GM21528 (cell line): ENCODE results near the gene NTM.
A peak's percentile ranks its signal among the peaks of the same experiment; 100 is the strongest.
"Not testable (repeated sequence)": the region's sequence is repeated elsewhere in the genome, so short reads cannot be mapped to it uniquely, and the experiment has no call there.

Source experiments
- ATAC-seq: cut with Tn5 transposase; IDR thresholded peaks from one replicate; pipeline ENCODE4 v1.9.1; 2021; ENCODE audit warnings: mild to moderate bottlenecking, moderate library complexity; ENCODE audit not compliant: unreplicated experiment, low FRiP score

The NTM gene

DNA sequence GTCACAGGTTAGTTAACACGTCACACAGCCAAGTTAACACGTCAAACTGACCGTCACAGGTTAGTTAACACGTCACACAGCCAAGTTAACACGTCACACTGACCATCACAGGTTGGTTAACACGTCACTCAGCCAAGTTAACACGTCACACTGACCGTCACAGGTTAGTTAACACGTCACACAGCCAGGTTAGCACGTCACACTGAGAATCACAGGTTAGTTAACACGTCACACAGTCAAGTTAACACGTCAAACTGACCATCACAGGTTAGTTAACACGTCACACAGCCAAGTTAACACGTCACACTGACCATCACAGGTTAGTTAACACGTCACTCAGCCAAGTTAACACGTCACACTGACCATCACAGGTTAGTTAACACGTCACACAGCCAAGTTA, 700.5 kb downstream of the NTM start:
- not testable (repeated sequence) for ATAC-seq

DNA sequence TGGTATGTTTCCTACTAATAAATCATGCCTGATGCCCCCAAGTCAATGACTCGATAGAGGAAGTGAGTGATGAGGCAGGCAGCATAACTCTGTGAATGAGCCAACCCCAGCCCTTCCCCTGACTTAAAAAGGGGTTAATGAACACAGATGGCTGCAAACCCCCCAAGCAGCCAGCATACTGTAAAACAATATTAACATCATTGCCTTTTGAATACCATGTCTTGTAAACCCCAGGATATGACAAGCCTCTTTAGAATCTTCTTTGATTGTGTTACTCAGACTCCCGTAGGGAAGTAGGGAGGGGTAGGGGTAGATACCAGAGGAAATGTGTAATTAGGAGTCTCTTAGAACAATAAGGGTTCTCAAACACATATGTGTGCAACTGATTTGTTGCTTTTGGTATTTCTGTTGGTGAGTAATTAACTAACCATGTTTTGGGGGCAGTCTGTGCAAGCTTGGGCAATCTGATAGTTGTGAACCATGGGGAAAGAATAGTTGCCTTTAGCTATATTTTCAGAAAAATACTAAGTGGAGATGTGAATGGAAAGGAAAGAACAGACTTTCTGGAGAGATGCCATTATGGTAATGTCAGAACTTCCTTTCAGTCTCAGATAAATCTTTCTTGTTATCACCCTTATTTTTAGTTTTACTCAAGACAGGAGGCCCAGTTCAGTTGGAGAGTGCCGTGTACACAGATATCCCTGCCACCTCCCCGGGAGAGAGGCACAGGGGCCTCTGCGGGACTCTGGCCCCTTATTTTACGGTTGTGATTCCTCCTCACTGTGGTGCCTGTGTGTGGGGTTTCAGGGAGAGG, 701.8 kb downstream of the NTM start:
- ATAC-seq, result no peak

DNA sequence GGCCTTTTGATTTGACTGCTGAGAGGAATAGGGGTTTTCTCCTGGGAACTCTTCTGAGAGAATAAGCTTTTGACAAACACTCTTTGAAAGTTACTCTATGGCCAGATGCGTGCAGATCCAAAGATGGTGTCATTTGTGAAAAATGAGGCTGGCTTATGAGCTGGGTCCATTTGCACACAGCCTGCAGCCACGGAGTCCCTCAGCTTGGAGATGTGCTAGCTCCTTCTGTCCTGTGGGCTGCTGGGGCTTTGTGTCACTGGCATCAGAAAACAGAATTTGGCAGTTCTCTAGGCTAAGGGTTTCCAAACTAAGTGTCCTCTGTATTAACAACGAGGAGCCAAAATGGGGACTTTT, 702.4 kb downstream of the NTM start:
- ATAC-seq, result no peak

DNA sequence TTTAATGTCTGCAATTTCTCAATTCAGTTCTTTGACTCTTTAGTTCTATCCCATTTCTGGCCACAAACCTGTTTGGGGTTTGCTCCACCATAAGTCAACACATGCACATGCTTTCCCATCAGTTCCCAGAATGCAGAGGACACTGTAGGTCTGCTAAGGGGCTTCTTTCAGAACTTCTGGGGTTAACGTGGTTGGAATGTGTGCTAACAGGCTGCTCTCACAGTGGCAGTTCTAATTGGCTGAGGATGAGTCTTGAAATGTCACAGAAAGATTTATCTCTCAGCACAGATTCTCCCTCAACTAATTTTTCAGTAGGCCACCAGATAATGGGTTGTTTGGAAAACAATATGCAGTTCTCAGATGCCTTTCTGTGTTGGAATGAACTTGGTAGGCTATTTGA, 703.4 kb downstream of the NTM start:
- no peak for ATAC-seq

DNA sequence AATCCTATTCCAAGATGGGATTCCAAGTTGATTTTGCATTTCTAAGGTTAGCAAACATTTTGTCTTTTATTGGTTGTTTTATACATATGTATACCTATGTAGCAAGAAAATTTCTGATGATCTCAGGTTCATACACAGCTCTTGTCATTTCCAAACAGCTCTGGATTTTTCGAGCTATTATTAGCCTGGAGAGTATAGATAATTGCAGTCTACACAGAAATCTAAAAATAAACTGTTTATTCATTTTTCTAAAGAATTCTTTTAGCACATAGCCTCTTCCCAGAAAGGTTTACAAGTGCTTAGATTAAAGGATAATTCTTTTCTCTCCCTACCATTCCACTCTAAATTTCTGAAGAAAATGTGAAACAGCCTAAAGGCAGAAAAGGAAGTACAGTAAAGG, 705.0 kb downstream of the NTM start:
- no peak for ATAC-seq

DNA sequence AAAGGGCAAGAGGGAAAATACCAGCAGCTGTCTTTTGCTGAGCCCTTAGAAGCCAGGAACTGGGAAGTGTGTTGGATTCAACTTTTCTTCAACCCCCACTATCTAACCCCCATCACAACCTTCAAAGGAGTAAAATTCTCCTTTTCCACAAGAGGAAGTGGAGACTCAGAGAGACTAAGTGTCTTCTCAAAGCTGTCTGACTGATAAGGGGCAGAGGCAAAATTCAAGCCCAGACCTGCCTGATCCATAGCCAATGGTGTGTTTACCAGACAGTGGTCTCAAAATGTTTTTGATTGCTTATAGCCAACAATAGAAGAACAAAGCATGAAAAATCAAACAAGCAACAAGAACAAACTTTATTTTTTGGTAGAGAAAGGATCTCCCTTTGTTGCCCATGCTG, 707.0 kb downstream of the NTM start:
- ATAC-seq, result no peak

DNA sequence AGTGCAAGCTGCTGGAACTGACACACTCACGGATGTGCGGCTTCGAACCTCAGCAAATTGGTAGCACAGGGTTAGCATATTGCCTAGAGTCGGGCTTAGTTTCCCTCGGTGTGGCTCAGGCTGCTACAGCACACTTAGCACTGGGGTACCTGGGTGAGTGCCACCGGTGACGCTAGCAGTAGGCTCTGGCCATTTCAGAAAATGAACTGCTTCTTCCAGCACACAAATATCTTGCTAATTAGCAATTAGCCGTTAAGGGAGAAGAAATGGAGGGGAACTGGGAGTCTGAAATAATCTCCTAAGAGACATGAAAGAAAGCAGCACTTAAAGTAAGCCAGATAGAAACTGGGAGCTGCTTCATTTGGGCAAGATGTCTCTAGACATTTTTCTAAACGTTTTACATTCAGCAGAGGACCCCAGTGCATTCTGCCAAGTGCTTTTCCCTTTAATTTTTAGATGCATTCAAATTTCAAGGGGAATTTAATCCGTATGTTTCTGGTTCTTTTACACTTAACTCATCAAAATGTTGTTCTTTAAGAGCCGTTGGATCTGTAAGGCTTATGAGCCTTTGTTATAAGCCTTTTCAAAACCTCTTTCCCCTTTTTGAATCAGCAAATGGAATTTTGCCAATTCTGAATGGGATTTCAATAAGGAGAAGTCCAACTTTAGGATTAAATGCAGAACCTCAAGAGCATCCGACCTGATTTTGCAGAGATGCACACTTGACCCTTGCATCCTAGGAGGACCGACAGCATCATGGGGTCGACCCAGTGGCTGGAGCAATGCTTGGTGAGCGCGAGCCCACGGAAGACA, 708.1 kb downstream of the NTM start:
- ATAC-seq, result no peak

DNA sequence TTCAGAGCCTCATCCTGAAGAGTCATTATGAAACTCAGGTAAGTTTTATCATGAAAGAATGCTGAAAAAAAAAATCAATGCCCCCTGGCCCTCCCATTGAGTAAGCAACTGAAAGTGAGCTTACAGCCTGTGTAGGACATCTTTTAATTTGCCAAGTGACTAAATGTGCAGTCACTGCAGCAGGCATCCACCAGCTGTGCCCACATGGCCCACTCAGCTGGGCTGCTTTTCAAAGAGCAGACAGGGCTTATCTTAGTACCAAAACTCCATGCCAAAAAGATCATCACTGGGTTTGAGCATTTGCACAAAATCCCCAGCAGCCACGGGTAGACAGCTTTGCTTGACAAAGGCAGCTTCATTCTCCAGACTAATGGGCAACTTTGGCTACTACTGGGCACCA, 709.7 kb downstream of the NTM start:
- no peak for ATAC-seq

DNA sequence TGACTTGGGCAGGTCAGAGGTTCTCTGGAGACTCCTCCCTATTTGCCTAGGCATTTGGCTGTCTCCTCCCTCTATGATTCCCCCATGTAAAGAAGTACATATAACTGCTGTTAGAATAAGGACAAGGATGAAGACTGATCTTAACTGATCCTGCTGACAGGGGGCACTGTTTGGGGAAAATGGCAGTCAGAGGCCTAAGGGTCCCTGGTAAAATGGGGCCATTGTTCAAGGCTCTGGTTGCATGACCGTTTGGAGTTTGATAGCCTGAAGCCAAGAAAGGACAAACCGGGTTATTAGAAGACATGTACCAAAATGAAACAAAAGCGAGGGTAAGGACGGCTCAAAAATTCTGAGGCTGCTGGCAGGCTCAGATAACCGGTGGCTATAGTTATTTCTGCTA, 712.2 kb downstream of the NTM start:
- ATAC-seq, result no peak

DNA sequence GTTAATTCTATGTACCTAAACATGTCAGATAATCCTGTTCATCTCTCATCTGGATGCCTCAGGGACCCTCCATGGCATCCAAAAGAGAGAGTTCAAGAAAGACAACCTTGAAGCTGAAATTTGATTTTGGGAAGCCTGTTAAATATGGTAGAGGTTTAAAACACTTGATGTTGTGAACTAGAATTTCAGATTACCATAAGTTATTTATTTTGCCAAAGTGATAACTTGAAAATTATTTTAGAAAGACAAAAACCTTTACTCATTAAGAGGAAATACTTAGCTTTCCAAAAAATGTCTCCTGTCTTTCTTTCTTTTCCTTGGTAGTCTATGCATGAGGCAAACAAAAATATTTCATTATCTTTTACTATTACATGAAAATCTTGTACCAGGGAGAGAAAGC, 714.0 kb downstream of the NTM start:
- no peak for ATAC-seq

DNA sequence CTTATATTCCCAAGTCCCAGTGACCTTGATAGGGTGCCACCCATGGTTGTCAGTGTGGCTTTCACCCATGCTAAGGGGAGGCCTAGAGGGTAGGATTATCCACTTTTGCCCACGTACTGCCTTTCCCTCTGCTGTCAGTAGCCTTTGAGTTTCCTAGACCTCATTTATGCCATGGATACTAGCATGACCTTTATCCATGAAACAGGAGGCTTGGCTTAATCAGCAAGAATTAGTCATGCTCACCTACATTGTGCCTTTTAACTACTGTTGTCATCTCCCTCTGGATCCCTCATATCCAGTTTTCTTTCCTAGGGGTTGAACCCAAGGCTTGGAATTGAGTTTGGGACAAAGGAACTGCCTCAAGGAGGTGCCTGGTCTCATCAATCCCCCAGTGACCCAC, 716.7 kb downstream of the NTM start:
- ATAC-seq, result no peak

DNA sequence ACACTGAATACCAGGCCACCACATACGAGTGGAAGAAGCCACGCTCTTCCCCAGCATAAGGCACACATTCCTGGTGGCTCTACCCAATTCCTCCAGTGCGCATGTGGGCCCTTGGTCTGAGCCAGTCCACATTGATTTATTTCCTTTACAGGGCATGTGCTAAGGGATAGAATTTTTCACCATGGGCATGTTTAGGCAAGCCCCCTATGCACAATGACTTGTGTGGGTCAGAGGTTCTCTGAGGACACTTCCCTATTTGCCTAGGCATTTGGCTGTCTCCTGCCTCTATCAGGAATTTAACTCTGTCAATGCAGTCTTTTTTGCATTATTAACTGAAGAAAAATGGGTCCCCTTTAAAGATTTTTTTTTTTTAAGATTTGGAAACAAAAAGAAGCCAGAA, 718.1 kb downstream of the NTM start:
- no peak for ATAC-seq

DNA sequence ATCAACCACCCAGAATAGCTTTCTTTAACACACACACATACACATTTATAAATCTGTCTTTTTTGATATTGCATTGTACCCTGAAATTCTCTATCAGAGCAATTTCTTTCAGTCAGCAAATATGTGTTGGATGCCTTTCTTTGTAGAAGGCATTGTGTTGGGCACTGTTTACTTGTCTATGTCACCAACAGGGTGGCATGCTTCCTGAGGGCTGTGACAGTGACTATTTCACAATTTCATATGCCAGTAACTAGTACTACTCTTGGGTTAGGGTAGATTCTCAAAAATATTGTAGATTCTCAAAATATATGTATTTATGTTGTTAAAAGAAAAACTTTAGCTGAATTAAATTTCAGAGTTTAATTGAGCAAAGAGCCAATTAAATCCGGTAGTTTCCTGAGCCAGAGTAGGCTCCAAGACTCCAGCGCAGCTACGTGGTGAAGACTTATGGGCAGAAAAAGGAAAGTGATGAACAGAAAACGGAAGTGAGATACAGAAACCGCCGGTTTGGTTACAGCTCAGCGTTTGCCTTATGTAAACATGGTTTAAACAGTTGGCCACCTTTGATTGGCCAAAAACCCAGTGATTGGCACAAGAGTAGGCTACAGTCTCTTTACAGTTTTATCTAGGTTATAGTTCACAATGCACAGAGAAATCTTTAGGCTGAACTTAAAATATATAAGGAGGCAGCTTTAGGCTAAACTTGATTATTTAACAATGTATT, 723.3 kb downstream of the NTM start:
- ATAC-seq, result peak; percentile 55

DNA sequence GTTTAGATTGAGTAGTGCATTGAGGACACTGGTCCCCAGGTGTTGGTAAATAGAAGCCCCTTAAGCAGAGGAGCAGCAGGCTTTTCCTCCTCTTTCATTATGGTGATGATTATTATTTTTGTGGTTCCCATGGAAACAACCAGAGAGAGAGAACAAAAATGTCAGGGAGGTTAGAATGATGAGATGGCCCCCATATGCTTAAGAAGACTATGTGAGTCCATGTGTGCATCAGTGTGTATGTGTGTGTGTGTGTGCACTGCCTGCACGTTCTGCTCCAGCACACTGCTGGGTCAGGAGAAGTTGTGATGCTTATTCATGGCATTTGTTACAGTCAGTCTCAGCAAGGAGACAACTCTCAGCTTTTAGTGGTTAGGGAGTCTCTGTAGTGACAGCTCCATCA, 724.2 kb downstream of the NTM start:
- no peak for ATAC-seq

DNA sequence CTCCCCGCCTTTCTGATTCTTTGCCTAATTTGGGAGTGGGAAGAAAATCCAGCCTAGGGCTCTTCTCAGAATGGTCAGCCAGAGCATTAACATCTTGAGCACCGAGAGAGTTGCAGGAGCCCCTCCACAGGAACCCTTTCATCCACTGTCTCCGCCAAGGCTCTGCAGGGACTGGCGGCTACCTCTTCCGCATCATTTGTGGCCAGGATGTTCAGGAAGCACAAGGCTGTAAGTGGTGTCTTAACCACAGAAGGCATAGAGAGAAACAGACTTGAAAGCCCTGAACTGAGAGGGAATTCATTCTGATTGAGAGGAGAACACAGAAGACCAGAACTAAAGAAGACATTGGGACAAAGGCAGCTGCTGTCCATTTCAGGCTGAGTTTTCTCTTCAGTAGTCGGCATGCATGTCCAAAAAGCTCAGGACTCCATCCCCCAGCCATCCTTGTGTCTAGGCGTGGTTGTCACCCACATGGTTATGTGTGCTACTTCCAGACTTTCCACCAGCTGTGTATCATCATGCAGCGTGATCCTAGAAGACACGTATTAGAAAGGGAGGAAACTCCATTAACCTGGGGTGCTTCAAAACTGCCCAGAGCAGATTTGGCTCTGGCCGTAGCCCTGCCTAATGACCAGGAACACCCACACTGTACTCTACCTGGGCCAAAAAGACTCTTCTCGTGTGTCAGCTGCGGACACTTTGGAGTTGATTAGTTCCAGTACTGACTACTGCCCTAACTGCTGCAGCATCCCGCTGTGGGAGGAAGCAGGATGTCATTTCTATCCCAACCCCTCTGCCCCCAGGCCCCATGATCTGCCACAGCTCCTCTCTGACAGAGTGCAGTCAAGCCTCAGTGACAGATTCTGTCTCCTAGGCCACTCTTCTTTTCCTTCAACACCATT, 725.1 kb downstream of the NTM start:
- ATAC-seq, result no peak

DNA sequence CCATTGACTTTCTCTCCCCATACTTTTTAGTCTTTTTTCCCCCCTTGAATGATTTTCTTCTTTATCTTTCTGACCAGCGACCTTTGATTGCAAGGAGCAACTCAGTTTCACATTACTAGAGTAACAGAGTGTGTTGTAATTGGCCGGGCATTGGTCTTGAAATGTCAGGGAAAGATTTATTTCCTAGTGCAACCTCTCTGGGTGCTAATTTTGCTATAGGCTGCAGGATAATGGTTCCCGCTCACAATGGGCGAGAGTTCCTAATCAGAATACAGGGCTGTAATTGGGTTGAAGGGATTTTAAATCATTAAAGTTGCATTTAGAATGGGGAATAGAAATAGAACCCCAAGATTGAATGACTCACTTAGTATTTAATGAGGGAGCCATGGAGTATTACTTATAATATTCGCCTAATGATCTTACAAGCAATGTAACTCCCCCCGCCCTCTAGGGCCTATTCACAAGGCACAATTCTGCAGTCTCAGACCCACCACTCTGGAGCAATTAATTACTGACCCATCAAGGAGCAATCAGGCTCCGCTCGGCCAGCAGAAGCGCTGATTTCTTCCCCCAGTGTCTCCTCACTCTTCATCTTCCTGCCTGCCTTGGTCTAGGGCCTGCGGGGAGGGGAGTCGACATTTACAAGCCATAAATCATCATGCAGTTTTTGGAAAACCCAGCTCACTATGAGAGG, 725.9 kb downstream of the NTM start:
- no peak for ATAC-seq

DNA sequence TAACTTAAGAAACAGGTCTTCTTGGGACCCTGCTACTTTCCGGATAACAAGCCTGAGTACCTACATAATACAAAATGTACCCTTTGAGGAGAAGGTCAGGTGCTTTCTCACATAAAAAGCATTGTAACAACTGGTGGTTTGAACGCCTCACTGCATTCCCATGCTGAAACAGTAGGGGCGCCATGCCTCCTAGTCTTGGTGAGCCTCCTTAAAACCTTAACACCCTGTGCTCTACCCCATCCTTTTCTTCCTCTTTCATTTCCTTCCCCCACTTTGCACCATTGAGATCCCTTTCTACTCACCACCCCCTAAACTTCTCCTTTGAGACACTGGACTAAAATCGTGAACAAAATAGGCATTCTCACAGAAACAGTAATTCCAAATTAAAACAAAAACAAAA, 729.3 kb downstream of the NTM start:
- no peak for ATAC-seq

DNA sequence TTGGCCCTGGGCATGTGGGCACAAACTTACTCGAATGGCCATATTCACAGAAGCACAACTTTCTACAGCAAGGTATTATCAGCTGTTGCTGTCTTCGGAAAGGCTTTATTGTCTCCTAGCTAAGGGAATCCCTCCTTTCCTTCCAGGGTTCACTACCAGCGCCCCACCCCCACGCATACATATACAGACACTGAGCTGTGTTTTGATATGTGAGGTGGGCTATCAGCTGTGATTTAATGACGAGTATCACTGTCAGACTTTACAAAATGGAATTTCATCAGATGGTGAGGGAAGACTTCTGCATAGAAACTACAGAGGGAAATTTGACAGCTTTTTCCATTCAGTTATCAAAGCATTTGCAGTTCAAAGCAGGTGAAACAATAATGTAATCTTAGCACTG, 730.2 kb downstream of the NTM start:
- no peak for ATAC-seq

DNA sequence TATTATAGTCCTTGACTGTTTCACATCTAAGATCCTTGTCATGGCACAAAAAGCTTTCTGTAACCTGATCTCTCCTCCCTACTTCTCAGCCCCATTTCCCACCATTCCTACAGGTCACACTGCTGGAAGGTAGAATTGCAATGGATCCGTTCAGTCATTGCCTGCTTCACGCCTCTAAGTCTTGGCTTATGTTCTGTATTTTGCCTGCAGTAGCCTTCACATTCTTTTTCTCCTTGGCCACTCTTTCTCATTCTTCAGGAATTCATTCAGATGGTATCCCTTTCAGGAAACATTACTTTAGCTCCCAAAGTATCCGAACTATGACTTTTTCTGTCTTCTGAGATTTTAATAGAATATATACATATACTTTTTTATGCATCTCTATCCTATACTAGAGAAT, 731.5 kb downstream of the NTM start:
- ATAC-seq, result no peak

DNA sequence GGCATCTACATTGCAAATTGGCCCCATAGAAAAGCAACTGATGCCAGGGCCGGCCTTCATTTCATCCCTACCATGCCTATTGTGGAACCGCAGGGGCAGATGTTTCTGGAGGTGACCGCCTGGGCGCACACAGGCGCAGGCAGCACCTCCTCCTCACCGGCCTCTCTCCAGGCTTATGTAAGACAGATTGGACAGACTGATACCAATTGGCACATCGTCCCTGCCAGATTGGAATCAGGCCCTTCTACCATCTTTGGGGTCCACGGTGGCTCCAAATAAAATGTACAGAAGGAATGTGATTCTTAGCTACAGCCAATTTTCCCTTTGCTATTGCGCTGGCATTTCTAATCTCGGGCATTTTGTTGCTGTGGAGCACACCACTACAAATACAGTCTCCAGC, 732.6 kb downstream of the NTM start:
- no peak for ATAC-seq
